GM23248 (cell line): ENCODE results near the gene C1orf216.

ENCODE experiments used
- EZH2 ChIP-seq: fragments of 200-600 bp; sonication (generic); IDR thresholded peaks from 2 replicates; pipeline ENCODE4 v1.6.1; 2018; ENCODE audit warnings: antibody characterized with exemption, mild to moderate bottlenecking; ENCODE audit not compliant: insufficient read depth, poor library complexity, severe bottlenecking
- EZH2phosphoT487 ChIP-seq: fragments of 200-600 bp; sonication (generic); IDR thresholded peaks from 2 replicates; pipeline ENCODE4 v1.6.1; 2018; ENCODE audit warnings: antibody characterized with exemption, moderate library complexity, mild to moderate bottlenecking, low read depth; ENCODE audit not compliant: insufficient read depth

GRCh38 chr1:35707601-35708440, 10.9 kb downstream of the C1orf216 start:
- TF ChIP-seq EZH2 (no peak), EZH2phosphoT487 (no peak)
